Choroid plexus epithelial cell (primary cell): Measurements from ENCODE around the gene CDHR3.

ENCODE experiments used
- DNase-seq: peaks from one replicate; pipeline ENCODE4 v3.0.0-alpha.2; 2010; ENCODE audit warnings: low read depth
- H3K4me3 ChIP-seq: 2 replicates; pipeline ENCODE4 v1.5.1; 2011; ENCODE audit warnings: low read depth, mild to moderate bottlenecking, control low read depth, low read length, moderate library complexity
- TF ChIP-seq, protein P1 (sequence below): conservative IDR thresholded peaks from 2 replicates; pipeline ENCODE4 v1.5.1; 2011; ENCODE audit warnings: low read depth, mild to moderate bottlenecking, control low read depth, inconsistent platforms, low read length, moderate library complexity

The CDHR3 gene

DNA sequence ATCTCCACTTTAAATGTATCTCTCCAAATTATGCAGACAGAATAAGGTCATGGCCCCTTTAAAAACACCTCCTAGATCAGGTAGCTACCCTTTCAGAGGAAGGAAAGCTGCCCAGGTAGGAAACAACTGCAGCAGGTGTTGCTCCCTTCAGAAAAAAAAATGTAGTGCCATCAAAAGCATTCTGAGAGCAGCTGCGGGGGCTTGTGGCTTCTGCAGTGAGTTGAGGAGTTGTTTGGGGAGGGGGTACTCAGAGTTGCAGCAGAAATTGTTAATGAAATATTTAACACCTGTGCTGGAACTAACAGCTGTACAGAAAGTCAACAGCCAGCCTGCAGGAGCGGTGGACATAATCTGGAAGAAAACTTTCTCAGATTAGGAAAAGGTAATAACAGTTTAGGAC, 24.0 kb downstream of the CDHR3 start:
- no peak overlapping the region for H3K4me3 ChIP-seq
- DNase-seq: no peak
- TF ChIP-seq, protein P1, sequence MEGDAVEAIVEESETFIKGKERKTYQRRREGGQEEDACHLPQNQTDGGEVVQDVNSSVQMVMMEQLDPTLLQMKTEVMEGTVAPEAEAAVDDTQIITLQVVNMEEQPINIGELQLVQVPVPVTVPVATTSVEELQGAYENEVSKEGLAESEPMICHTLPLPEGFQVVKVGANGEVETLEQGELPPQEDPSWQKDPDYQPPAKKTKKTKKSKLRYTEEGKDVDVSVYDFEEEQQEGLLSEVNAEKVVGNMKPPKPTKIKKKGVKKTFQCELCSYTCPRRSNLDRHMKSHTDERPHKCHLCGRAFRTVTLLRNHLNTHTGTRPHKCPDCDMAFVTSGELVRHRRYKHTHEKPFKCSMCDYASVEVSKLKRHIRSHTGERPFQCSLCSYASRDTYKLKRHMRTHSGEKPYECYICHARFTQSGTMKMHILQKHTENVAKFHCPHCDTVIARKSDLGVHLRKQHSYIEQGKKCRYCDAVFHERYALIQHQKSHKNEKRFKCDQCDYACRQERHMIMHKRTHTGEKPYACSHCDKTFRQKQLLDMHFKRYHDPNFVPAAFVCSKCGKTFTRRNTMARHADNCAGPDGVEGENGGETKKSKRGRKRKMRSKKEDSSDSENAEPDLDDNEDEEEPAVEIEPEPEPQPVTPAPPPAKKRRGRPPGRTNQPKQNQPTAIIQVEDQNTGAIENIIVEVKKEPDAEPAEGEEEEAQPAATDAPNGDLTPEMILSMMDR: no peak

DNA sequence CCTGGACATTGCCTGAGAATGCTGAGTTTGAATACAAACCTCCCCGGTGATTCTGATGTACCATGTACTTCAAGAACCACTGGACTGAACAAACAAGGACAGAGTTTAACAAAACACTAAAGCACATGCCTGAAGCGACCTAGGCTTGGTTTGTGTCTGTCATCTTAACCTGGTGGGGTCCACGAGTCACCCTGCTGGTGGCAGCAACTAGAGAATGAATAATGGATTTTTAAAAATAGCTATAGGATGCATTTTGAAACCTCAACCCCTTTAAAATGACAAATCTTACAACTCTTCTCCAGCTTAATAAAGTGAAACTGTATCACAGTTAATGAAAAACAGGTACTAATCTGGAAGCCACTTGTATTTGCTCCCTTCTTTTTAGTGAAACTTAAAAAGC, 25.2 kb downstream of the CDHR3 start:
- no peak for DNase-seq
- TF ChIP-seq, protein P1: no peak
- H3K4me3 ChIP-seq: no peak overlapping the region

DNA sequence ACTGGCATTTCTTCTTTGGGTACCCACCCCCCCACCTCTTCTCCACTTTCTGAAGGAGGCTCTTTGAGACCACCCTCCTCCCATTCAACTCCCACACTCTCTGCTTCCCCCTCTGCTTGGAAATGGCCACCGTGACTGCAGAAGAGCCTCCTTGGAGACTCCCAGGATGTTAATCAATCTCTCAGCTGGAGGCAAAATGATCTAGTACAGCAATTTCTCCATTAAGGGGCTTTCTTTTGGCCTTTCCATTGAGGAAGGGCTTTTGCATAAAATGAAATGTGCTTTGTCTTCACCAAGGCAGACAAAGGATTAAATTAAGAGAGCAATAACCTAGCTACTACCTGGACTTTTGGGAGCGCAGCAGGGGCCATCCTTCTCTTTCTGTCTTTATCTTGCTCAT, 26.1 kb downstream of the CDHR3 start:
- TF ChIP-seq, protein P1: no peak
- no peak for DNase-seq
- no peak overlapping the region for H3K4me3 ChIP-seq

GRCh38 chr7:105989686-105990085, 26.6 kb downstream of the CDHR3 start:
- H3K4me3 ChIP-seq: no peak overlapping the region
- no peak for DNase-seq
- TF ChIP-seq, protein P1: no peak

DNA sequence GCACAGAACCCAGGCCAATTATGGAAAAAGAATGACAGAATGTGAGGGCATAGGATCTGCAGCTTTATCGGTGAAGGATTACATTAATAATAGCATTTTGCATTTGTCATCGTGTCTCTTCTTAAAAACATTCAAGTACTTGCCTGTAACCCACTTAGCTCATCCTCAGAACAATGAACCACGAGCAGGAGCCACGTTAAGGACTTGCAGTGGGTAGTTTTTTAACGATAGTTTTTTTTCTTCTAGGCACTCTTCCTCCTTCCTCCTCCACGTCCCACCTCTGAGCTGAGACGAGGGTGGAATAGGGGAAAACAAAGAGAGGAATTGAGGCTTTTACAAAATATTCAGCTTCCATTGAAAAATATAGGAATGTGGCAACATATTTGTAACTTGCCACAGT, 27.1 kb downstream of the CDHR3 start:
- TF ChIP-seq, protein P1: no peak
- no peak overlapping the region for H3K4me3 ChIP-seq
- no peak for DNase-seq

DNA sequence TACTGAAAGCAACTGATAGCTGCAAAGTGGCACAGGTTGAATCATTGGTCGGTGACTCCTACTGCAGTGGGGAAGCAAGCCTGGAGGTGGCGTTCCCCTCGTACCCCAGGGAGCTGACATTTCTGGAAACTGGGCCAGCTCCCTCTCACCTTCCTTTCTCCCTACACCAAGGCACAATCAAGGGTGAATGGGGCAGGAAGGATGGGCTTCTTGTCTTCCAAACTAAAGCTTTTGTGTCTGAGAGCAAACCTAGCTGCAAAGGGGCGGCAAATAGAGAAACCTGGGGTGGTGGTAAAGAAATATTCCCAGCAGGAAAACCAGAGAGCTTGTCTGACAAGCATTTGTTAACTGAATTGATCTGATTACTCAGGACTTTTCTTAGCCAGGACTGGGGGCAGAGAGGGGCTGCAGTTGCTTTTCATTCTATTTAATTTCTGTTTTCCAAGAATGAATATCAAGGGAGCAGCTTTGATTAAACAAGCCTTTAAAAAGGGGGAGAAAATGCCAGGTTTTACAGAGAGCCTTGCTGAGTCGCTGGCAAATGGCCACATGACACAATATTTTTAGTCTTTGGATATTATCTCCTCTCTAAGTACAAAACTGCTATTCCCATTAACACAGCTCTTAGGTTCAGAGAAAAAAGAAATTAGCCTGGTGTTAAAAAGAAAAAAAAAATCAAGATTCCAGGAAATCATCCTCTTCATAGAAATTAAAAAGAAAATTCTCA, 27.8 kb downstream of the CDHR3 start:
- DNase-seq: peak; percentile 37
- TF ChIP-seq, protein P1: peak; percentile 26
- H3K4me3 ChIP-seq: no peak overlapping the region

DNA sequence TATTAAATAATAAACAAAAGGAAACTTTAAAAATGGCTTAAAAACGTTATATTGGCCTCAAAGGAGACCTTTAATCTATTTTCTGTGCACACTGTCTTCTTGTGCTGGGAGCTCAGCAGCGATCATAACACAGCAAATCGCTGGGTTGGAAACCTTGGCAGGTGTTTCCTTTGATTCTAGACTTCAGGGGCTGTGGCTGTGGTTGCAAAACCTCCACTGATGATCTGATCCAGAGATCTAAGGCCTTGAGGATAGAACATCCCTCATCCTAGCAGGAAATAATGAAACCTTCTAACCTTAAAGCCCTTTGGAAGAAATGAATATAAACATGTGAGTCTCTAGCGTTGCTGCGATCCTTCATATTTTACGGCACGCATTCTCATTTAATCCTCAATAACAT, 29.8 kb downstream of the CDHR3 start:
- TF ChIP-seq, protein P1: no peak
- H3K4me3 ChIP-seq: no peak overlapping the region
- DNase-seq: no peak
